ENCODE results near the gene LRRC52. TPM values are rescaled to one million over a fixed set of nuclear protein-coding genes. Genes with fewer than 3 reads are reported as not detected.
"Not testable (repeated sequence)": the region's sequence is repeated elsewhere in the genome, so short reads cannot be mapped to it uniquely, and the experiment has no call there.

The LRRC52 gene
- total and polyA plus RNA-seq, 4 donors, result not detected

DNA sequence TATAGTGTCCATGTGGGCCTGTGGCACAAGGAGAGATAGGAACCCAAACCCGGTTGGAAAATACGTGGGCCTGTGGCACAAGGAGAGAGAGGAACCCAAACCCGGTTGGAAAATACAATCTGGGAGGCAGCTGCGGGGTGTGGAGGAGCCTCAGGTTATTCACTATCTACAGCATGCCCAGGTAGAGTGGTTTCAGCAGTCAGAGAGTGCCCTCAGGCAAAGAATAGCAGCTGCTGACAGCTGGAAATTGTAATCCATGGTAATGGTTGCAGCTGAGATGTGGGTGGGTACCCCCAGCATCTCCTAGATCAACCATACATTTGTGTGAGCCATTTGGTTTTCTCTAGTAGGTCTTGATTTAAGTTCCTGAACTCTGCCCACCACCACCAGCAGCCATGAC is 61.4 kb downstream of the LRRC52 start:
- H3K36me3 ChIP-seq (ENCODE audit: control insufficient read depth in 4 of 4, insufficient read depth in 3 of 4, low read depth in 1 of 4, low read length in 3 of 4), result no peaks in the 10 kb centered on the region
- no peaks in the 10 kb centered on the region for H3K9me3 ChIP-seq (ENCODE audit: control insufficient read depth in 4 of 4, low read length in 3 of 4)
- TF ChIP-seq, protein P1, sequence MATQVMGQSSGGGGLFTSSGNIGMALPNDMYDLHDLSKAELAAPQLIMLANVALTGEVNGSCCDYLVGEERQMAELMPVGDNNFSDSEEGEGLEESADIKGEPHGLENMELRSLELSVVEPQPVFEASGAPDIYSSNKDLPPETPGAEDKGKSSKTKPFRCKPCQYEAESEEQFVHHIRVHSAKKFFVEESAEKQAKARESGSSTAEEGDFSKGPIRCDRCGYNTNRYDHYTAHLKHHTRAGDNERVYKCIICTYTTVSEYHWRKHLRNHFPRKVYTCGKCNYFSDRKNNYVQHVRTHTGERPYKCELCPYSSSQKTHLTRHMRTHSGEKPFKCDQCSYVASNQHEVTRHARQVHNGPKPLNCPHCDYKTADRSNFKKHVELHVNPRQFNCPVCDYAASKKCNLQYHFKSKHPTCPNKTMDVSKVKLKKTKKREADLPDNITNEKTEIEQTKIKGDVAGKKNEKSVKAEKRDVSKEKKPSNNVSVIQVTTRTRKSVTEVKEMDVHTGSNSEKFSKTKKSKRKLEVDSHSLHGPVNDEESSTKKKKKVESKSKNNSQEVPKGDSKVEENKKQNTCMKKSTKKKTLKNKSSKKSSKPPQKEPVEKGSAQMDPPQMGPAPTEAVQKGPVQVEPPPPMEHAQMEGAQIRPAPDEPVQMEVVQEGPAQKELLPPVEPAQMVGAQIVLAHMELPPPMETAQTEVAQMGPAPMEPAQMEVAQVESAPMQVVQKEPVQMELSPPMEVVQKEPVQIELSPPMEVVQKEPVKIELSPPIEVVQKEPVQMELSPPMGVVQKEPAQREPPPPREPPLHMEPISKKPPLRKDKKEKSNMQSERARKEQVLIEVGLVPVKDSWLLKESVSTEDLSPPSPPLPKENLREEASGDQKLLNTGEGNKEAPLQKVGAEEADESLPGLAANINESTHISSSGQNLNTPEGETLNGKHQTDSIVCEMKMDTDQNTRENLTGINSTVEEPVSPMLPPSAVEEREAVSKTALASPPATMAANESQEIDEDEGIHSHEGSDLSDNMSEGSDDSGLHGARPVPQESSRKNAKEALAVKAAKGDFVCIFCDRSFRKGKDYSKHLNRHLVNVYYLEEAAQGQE (IDR thresholded peaks at IDR 0.05), result no peak
- TF ChIP-seq, protein P2, sequence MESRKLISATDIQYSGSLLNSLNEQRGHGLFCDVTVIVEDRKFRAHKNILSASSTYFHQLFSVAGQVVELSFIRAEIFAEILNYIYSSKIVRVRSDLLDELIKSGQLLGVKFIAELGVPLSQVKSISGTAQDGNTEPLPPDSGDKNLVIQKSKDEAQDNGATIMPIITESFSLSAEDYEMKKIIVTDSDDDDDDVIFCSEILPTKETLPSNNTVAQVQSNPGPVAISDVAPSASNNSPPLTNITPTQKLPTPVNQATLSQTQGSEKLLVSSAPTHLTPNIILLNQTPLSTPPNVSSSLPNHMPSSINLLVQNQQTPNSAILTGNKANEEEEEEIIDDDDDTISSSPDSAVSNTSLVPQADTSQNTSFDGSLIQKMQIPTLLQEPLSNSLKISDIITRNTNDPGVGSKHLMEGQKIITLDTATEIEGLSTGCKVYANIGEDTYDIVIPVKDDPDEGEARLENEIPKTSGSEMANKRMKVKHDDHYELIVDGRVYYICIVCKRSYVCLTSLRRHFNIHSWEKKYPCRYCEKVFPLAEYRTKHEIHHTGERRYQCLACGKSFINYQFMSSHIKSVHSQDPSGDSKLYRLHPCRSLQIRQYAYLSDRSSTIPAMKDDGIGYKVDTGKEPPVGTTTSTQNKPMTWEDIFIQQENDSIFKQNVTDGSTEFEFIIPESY (IDR thresholded peaks at IDR 0.05), result no peak
- no peak for TF ChIP-seq GABPA (IDR thresholded peaks at IDR 0.05 in 1 of 2, conservative IDR thresholded peaks at IDR 0.05 in 1 of 2)
- TF ChIP-seq MAX (IDR thresholded peaks at IDR 0.05), result no peak
- no peak for TF ChIP-seq EGR1 (IDR thresholded peaks at IDR 0.05; ENCODE audit: low read depth in 2 of 2)
- no peak for TF ChIP-seq FOXA1 (IDR thresholded peaks at IDR 0.05)
- TF ChIP-seq NR2F2 (IDR thresholded peaks at IDR 0.05), result no peak
- TF ChIP-seq RXRA (IDR thresholded peaks at IDR 0.05), result no peak
- no peak for TF ChIP-seq HNF4A (conservative IDR thresholded peaks at IDR 0.05)
- no peak for TF ChIP-seq TAF1 (conservative IDR thresholded peaks at IDR 0.05)
- no peak for TF ChIP-seq SP1 (IDR thresholded peaks at IDR 0.05)
- TF ChIP-seq HNF4G (IDR thresholded peaks at IDR 0.05), result no peak
- DNase-seq (ENCODE audit: low spot score), result no peak
- H3K4me3 ChIP-seq (ENCODE audit: low read depth in 1 of 3, low read length in 3 of 3), result no peak overlapping the region
- no peaks in the 10 kb centered on the region for H3K27me3 ChIP-seq (ENCODE audit: control insufficient read depth in 4 of 4, insufficient read depth in 4 of 4, low read length in 3 of 4)
- WGBS, result 84% methylated on average over 4 of the region's 4 CpGs
- peaks cover 0 to 19% (median 9%) of the 10 kb centered on the region in 4 donors for H3K4me1 ChIP-seq (ENCODE audit: control insufficient read depth in 4 of 4, insufficient read depth in 4 of 4, low read length in 3 of 4)
- no peak overlapping the region for H3K9ac ChIP-seq (ENCODE audit: low read depth in 1 of 2, low read length in 2 of 2)
- H3K27ac ChIP-seq (ENCODE audit: low read depth in 1 of 2, low read length in 2 of 2), result no peak overlapping the region

DNA sequence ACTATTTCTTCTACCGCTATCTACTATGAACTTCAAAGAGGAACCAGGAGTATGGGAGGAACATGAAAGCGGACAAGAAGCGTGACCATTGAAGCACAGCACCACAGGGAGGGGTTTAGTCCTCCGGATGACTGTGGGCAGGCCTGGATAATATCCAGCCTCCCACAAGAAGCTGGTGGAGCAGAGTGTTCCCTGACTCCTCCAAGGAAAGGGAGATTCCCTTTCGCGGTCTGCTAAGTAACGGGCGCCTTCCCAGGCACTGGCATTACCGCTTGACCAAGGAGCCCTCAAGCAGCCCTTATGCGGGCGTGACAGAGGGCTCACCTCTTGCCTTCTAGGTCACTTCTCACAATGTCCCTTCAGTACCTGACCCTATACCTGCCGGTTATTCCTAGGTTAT is 62.9 kb downstream of the LRRC52 start:
- not testable (repeated sequence) for H3K9ac ChIP-seq (ENCODE audit: low read depth in 1 of 2, low read length in 2 of 2); H3K9me3 ChIP-seq (ENCODE audit: control insufficient read depth in 4 of 4, low read length in 3 of 4); DNase-seq (ENCODE audit: low spot score); H3K27me3 ChIP-seq (ENCODE audit: control insufficient read depth in 4 of 4, insufficient read depth in 4 of 4, low read length in 3 of 4); H3K27ac ChIP-seq (ENCODE audit: low read depth in 1 of 2, low read length in 2 of 2); H3K4me3 ChIP-seq (ENCODE audit: low read depth in 1 of 3, low read length in 3 of 3); H3K36me3 ChIP-seq (ENCODE audit: control insufficient read depth in 4 of 4, insufficient read depth in 3 of 4, low read depth in 1 of 4, low read length in 3 of 4)
- peaks cover 0 to 11% (median 7%) of the 10 kb centered on the region in 4 donors for H3K4me1 ChIP-seq (ENCODE audit: control insufficient read depth in 4 of 4, insufficient read depth in 4 of 4, low read length in 3 of 4)
- 92% methylated on average over 12 of the region's 12 CpGs for WGBS

DNA sequence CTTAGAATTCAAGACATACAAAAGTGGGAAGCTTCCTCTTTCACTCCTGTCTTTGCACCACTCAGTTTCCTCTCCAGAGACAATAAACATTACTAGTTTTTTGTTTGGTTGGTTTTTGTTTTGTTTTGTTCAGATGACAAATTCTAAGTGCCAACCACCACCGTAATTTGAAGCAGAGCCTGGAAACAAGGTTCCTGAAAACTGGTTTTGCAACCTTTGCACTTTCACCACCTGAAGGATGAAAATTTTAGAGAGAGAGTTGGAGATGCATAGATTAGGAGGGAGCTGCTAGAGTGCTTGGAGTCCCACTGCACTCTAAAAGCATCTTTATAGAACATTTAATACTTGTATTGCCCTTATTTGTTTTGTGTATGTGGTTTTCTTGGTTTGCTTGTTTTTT is 67.1 kb downstream of the LRRC52 start:
- no peak overlapping the region for H3K9ac ChIP-seq (ENCODE audit: low read depth in 1 of 2, low read length in 2 of 2)
- 30% methylated on average over 1 of the region's 1 CpG for WGBS
- no peak overlapping the region for H3K27ac ChIP-seq (ENCODE audit: low read depth in 1 of 2, low read length in 2 of 2)
- TF ChIP-seq JUND (IDR thresholded peaks at IDR 0.05), result no peak
- TF ChIP-seq SP1 (IDR thresholded peaks at IDR 0.05), result no peak
- no peak for TF ChIP-seq FOXA1 (IDR thresholded peaks at IDR 0.05)
- TF ChIP-seq YY1 (IDR thresholded peaks at IDR 0.05), result no peak
- no peak for TF ChIP-seq HNF4A (conservative IDR thresholded peaks at IDR 0.05)
- TF ChIP-seq RXRA (IDR thresholded peaks at IDR 0.05), result no peak
- TF ChIP-seq ATF3 (IDR thresholded peaks at IDR 0.05), result no peak
- H3K27me3 ChIP-seq (ENCODE audit: control insufficient read depth in 4 of 4, insufficient read depth in 4 of 4, low read length in 3 of 4), result no peaks in the 10 kb centered on the region
- no peak overlapping the region for H3K4me3 ChIP-seq (ENCODE audit: low read depth in 1 of 3, low read length in 3 of 3)
- no peak for DNase-seq (ENCODE audit: low spot score)
- no peaks in the 10 kb centered on the region for H3K9me3 ChIP-seq (ENCODE audit: control insufficient read depth in 4 of 4, low read length in 3 of 4)
- H3K36me3 ChIP-seq (ENCODE audit: control insufficient read depth in 4 of 4, insufficient read depth in 3 of 4, low read depth in 1 of 4, low read length in 3 of 4), result no peaks in the 10 kb centered on the region
- no peaks in the 10 kb centered on the region for H3K4me1 ChIP-seq (ENCODE audit: control insufficient read depth in 4 of 4, insufficient read depth in 4 of 4, low read length in 3 of 4)
